ENCODE measurements around the gene EFCAB14. TPM values are rescaled to one million over a fixed set of nuclear protein-coding genes. Genes with fewer than 3 reads are reported as not detected.

The EFCAB14 gene
- total and polyA plus RNA-seq, 7 donors, result 36.9 to 72.0 (median 63.1) TPM

DNA sequence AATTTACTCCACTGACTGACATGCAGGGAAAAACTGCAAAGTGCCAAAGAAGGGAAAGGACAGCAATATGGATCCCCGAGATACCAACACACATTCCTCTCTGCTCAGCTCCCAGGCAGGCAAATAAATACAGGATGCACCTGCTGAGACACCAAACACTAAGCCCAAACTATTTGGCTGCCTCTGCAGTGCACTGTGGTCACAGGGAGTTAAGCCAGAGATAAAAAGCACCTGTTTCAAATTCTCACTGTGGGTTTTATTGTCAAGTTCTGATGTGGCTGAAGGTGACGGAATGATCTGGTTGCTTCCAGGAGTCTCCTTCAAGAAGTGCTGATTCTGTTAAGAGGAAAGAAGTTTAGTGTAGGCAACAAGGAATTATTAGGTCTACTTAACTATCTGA, 29.6 kb downstream of the EFCAB14 start:
- H3K9me3 ChIP-seq, result no peaks in the 10 kb centered on the region
- intact Hi-C loops (cut with DNase I), result no loop called here

GRCh38 chr1:46687921-46688509, 30.9 kb downstream of the EFCAB14 start:
- TF ChIP-seq POLR2AphosphoS5 (IDR thresholded peaks at IDR 0.05), result no peak
- TF ChIP-seq, protein P1, sequence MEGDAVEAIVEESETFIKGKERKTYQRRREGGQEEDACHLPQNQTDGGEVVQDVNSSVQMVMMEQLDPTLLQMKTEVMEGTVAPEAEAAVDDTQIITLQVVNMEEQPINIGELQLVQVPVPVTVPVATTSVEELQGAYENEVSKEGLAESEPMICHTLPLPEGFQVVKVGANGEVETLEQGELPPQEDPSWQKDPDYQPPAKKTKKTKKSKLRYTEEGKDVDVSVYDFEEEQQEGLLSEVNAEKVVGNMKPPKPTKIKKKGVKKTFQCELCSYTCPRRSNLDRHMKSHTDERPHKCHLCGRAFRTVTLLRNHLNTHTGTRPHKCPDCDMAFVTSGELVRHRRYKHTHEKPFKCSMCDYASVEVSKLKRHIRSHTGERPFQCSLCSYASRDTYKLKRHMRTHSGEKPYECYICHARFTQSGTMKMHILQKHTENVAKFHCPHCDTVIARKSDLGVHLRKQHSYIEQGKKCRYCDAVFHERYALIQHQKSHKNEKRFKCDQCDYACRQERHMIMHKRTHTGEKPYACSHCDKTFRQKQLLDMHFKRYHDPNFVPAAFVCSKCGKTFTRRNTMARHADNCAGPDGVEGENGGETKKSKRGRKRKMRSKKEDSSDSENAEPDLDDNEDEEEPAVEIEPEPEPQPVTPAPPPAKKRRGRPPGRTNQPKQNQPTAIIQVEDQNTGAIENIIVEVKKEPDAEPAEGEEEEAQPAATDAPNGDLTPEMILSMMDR (IDR thresholded peaks at IDR 0.05), result no peak
- no peak for TF ChIP-seq EP300 (IDR thresholded peaks at IDR 0.05)
- DNase-seq, result no peak
- Histone ChIP-seq H3K9me3 (no peaks in the 10 kb centered on the region), H3K4me1 (peaks cover 0 to 44% (median 32%) of the 10 kb centered on the region in 4 donors), H3K27ac (peak overlapping the region in 3 of 4 donors; percentile 49 to 65 (median 64)), H3K27me3 (no peaks in the 10 kb centered on the region), H3K4me3 (no peak overlapping the region), H3K36me3 (peaks cover 9 to 77% (median 35%) of the 10 kb centered on the region in 4 donors)
- intact Hi-C loops (cut with DNase I), result loop anchor here (2.0 kb wide), 1 partner anchor 19 kb away; the partner anchor contains the start of gene ATPAF1
- WGBS, 2 donors, result 59 to 69% methylated on average over 9 of the region's 9 CpGs

More for the DNA sequence above, 29.6 kb downstream of the EFCAB14 start:
- no peaks in the 10 kb centered on the region for H3K27me3 ChIP-seq
- H3K27ac ChIP-seq, result no peak overlapping the region
- no peak overlapping the region for H3K4me3 ChIP-seq
- peaks cover 0 to 50% (median 37%) of the 10 kb centered on the region in 4 donors for H3K4me1 ChIP-seq
- no peak for TF ChIP-seq EP300 (IDR thresholded peaks at IDR 0.05)
- TF ChIP-seq, protein P1 (IDR thresholded peaks at IDR 0.05), result no peak
- no peak for TF ChIP-seq POLR2AphosphoS5 (IDR thresholded peaks at IDR 0.05)
- no peak for TF ChIP-seq POLR2A (IDR thresholded peaks at IDR 0.05)
- no peak for DNase-seq
- peaks cover 0 to 63% (median 25%) of the 10 kb centered on the region in 4 donors for H3K36me3 ChIP-seq
- WGBS, 2 donors, result 39 to 56% methylated on average over 2 of the region's 2 CpGs

DNA sequence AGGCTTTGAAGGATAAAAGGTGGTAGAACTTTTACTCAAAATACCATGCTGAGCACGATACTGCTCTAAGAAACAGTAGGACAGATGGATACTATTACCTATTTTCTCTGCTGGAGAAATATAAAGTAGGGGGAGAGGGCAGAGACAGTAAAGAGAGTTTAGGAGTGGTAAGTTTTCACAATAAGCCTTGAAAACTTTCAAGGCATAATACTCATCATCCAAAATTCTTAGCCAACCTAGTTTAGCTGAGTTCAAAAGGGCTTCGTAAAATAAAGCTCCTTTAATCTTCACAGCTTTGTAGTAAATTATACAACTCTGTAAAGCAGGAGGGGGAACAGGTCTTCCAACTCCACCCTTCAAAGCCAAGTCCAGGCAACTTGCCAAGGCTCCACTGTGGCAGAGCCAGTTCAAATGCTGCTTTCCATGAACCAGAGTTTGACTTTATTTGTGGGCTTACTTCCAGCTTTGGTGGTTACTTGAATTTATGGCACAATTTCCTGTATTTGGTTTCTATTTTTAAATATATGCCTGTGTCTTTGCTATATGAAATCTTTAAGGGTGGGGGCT, 31.7 kb downstream of the EFCAB14 start:
- peak overlapping the region; percentile 2 to 65 (median 56) for H3K27ac ChIP-seq
- H3K4me3 ChIP-seq, result no peak overlapping the region
- no peak for TF ChIP-seq EP300 (IDR thresholded peaks at IDR 0.05)
- peak; percentile 6 to 48 (median 10) for TF ChIP-seq POLR2AphosphoS5 (IDR thresholded peaks at IDR 0.05)
- TF ChIP-seq, protein P1 (IDR thresholded peaks at IDR 0.05), result no peak
- TF ChIP-seq POLR2A (IDR thresholded peaks at IDR 0.05), result no peak
- no peaks in the 10 kb centered on the region for H3K9me3 ChIP-seq
- H3K4me1 ChIP-seq, result peaks cover 0 to 35% (median 23%) of the 10 kb centered on the region in 4 donors
- intact Hi-C loops (cut with DNase I), result loop anchor here (2.0 kb wide), 1 partner anchor 18 kb away; the partner anchor contains the start of gene ATPAF1
- DNase-seq, result peak; percentile 92
- H3K36me3 ChIP-seq, result peaks cover 9 to 85% (median 41%) of the 10 kb centered on the region in 4 donors
- WGBS, 2 donors, result 16 to 43% methylated on average over 2 of the region's 2 CpGs
- H3K27me3 ChIP-seq, result no peaks in the 10 kb centered on the region

GRCh38 chr1:46686255-46686654, 32.7 kb downstream of the EFCAB14 start:
- intact Hi-C loops (cut with DNase I), result loop anchor here (2.0 kb wide), 1 partner anchor 17 kb away; the partner anchor contains the start of gene ATPAF1
- WGBS, 2 donors, result 12 to 27% methylated on average over 1 of the region's 1 CpG
- H3K9me3 ChIP-seq, result no peaks in the 10 kb centered on the region
- TF ChIP-seq, protein P1 (IDR thresholded peaks at IDR 0.05), result no peak
- no peak for TF ChIP-seq EP300 (IDR thresholded peaks at IDR 0.05)
- no peak overlapping the region for H3K4me3 ChIP-seq
- no peak for DNase-seq
- no peaks in the 10 kb centered on the region for H3K27me3 ChIP-seq
- peak overlapping the region in 1 of 4 donors; percentile 64 for H3K27ac ChIP-seq
- peaks cover 0 to 35% (median 16%) of the 10 kb centered on the region in 4 donors for H3K4me1 ChIP-seq
- peaks cover 9 to 88% (median 38%) of the 10 kb centered on the region in 4 donors for H3K36me3 ChIP-seq

Measured in sigmoid colon (tissue), 7 donors.